Ishikawa (cell line): ENCODE measurements around the gene E4F1.

ENCODE experiments used
- CEBPB ChIP-seq: IDR thresholded peaks from 2 replicates; pipeline ENCODE4 v1.6.1; 2012
- CREB1 ChIP-seq: IDR thresholded peaks from 2 replicates; pipeline ENCODE4 v1.6.1; 2012; ENCODE audit warnings: low read depth
- EGR1 ChIP-seq: IDR thresholded peaks from 2 replicates; pipeline ENCODE4 v1.6.1; 2012
- EP300 ChIP-seq: IDR thresholded peaks from 2 replicates; pipeline ENCODE4 v1.6.1; 2012; ENCODE audit warnings: borderline replicate concordance
- FOXM1 ChIP-seq: IDR thresholded peaks from 2 replicates; pipeline ENCODE4 v1.6.1; 2012; ENCODE audit warnings: low read depth, borderline replicate concordance
- MAX ChIP-seq: IDR thresholded peaks from 2 replicates; pipeline ENCODE4 v1.6.1; 2012
- NFIC ChIP-seq: IDR thresholded peaks from 2 replicates; pipeline ENCODE4 v1.6.1; 2012
- RAD21 ChIP-seq: IDR thresholded peaks from 2 replicates; pipeline ENCODE4 v1.6.1; 2012; ENCODE audit warnings: low read depth
- REST ChIP-seq: IDR thresholded peaks from 2 replicates; pipeline ENCODE4 v1.6.1; 2012; ENCODE audit warnings: low read depth, mild to moderate bottlenecking
- TAF1 ChIP-seq: IDR thresholded peaks from 2 replicates; pipeline ENCODE4 v1.6.1; 2012; ENCODE audit warnings: low read depth, mild to moderate bottlenecking
- TCF12 ChIP-seq: IDR thresholded peaks from 2 replicates; pipeline ENCODE4 v1.6.1; 2012; ENCODE audit warnings: low read depth
- TEAD4 ChIP-seq: IDR thresholded peaks from 2 replicates; pipeline ENCODE4 v1.6.1; 2012
- USF1 ChIP-seq: IDR thresholded peaks from 2 replicates; pipeline ENCODE4 v1.6.1; 2012
- YY1 ChIP-seq: IDR thresholded peaks from 2 replicates; pipeline ENCODE4 v1.6.1; 2012; ENCODE audit warnings: low read depth
- ZBTB7A ChIP-seq: IDR thresholded peaks from 2 replicates; pipeline ENCODE4 v1.6.1; 2012; ENCODE audit warnings: low read depth

Gene E4F1

GRCh38 chr16:2250652-2251295 lies 27.4 kb downstream of the E4F1 start:
- TF ChIP-seq CEBPB (peak; percentile 23; the same call in 1 of the 2 replicates), EGR1 (no peak), TEAD4 (peak; percentile 54)

- TF ChIP-seq EP300 (no peak; the same call in 1 of the 2 replicates), EGR1 (peak; percentile 48; the same call in 1 of the 2 replicates), ZBTB7A (no peak; the same call in 1 of the 2 replicates), YY1 (peak; percentile 95), MAX (peak; percentile 71; the same call in 1 of the 2 replicates), TCF12 (peak; percentile 51; the same call in 1 of the 2 replicates), USF1 (peak; percentile 30; the same call in 1 of the 2 replicates), CREB1 (peak; percentile 38; the same call in 1 of the 2 replicates), REST (no peak), NFIC (peak; percentile 94), TAF1 (peak; percentile 95), RAD21 (peak; percentile 47; the same call in 1 of the 2 replicates), FOXM1 (0 out of 2 replicates have a peak, but pooled peaks have one; percentile 37), CEBPB (no peak; the same call in 1 of the 2 replicates), TEAD4 (peak; percentile 40; the same call in 1 of the 2 replicates)
Observed at GRCh38 chr16:2251296-2252111, 28.1 kb downstream of the E4F1 start, which contains the start of gene ECI1. Gene ECI1 (minus strand): TSS chr16:2251587. CDS start chr16:2251566, 21 bp downstream.

- TF ChIP-seq REST (no peak), TCF12 (no peak), ZBTB7A (no peak), TAF1 (no peak), EGR1 (no peak), TEAD4 (no peak), CEBPB (no peak), EP300 (no peak), YY1 (no peak), MAX (no peak), NFIC (no peak), FOXM1 (no peak), CREB1 (no peak), RAD21 (no peak), USF1 (no peak)
Observed at GRCh38 chr16:2252806-2253148, 29.4 kb downstream of the E4F1 start.

GRCh38 chr16:2253293-2253692 lies 29.9 kb downstream of the E4F1 start:
- no peak for TF ChIP-seq YY1
- TF ChIP-seq TCF12 = no peak
- no peak for TF ChIP-seq EGR1
- no peak for TF ChIP-seq RAD21
- no peak for TF ChIP-seq CEBPB
- no peak for TF ChIP-seq MAX
- TF ChIP-seq NFIC = no peak
- TF ChIP-seq ZBTB7A = no peak
- TF ChIP-seq CREB1 = no peak
- TF ChIP-seq FOXM1 = no peak
- no peak for TF ChIP-seq REST
- no peak for TF ChIP-seq EP300
- TF ChIP-seq TAF1 = no peak
- no peak for TF ChIP-seq TEAD4
